H1 (cell line): ENCODE results near the gene PECR.

ENCODE experiments used
- BACH1 ChIP-seq: IDR thresholded peaks from 2 replicates; pipeline ENCODE4 v1.6.1; 2012; ENCODE audit warnings: low read length, improper control_type of control experiment
- CHD2 ChIP-seq: IDR thresholded peaks from 2 replicates; pipeline ENCODE4 v1.6.1; 2012; ENCODE audit warnings: low read length, improper control_type of control experiment
- EZH2 ChIP-seq: fragments of 200-600 bp; sonication (generic); IDR thresholded peaks from 2 replicates; pipeline ENCODE4 v1.7.1; 2012; ENCODE audit warnings: low read depth, mild to moderate bottlenecking, moderate library complexity, low read length, inconsistent platforms; ENCODE audit not compliant: severe bottlenecking
- JUN ChIP-seq: IDR thresholded peaks from 2 replicates; pipeline ENCODE4 v1.6.1; 2011; ENCODE audit warnings: low read depth, mild to moderate bottlenecking, improper control_type of control experiment, low read length
- KDM5A ChIP-seq: fragments of 200-600 bp; IDR thresholded peaks from 2 replicates; pipeline ENCODE4 v1.7.1; 2012; ENCODE audit warnings: mild to moderate bottlenecking, low read length, inconsistent platforms, mixed read lengths
- YY1 ChIP-seq: IDR thresholded peaks from 2 replicates; pipeline ENCODE4 v1.6.1; 2011; ENCODE audit warnings: low read depth, mild to moderate bottlenecking, low read length
- TF ChIP-seq, protein P1 (sequence below), 3 experiments: IDR thresholded peaks; 1 replicate in 2 of 3; 2 replicates in 1 of 3; pipeline versions ENCODE4 v1.5.1 to v1.6.1; 2011; ENCODE audit warnings: low read length in 3 of 3, mild to moderate bottlenecking in 3 of 3, inconsistent platforms in 2 of 3, low read depth in 1 of 3, moderate library complexity in 1 of 3; ENCODE audit not compliant: insufficient read depth in 1 of 3; ENCODE audit errors: control extremely low read depth in 1 of 3
- TF ChIP-seq, protein P2 (sequence below): IDR thresholded peaks from 2 replicates; pipeline ENCODE4 v1.6.1; 2011; ENCODE audit warnings: low read length, improper control_type of control experiment

DNA sequence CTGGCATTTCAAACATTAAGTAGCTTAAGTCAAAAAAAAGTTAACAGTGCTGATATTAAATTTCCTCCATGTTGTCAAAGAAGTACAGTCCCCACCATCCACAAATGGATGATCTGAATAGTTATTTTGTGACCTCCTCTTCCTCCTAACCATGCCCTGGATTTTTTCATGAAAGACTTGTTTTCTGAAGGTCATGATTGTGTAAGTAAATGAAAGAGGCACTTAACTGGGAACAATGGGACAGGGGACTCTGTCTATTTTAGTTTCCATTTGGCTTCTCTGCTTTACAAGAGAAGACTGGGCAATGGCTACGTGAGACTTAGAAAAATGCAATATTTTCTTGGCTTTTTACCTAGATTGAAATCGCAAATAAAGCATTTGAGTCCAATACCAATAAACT lies 32.2 kb downstream of the PECR start:
- TF ChIP-seq, protein P1, sequence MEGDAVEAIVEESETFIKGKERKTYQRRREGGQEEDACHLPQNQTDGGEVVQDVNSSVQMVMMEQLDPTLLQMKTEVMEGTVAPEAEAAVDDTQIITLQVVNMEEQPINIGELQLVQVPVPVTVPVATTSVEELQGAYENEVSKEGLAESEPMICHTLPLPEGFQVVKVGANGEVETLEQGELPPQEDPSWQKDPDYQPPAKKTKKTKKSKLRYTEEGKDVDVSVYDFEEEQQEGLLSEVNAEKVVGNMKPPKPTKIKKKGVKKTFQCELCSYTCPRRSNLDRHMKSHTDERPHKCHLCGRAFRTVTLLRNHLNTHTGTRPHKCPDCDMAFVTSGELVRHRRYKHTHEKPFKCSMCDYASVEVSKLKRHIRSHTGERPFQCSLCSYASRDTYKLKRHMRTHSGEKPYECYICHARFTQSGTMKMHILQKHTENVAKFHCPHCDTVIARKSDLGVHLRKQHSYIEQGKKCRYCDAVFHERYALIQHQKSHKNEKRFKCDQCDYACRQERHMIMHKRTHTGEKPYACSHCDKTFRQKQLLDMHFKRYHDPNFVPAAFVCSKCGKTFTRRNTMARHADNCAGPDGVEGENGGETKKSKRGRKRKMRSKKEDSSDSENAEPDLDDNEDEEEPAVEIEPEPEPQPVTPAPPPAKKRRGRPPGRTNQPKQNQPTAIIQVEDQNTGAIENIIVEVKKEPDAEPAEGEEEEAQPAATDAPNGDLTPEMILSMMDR (IDR thresholded peaks at IDR 0.05; ENCODE audit: control extremely low read depth in 1 of 3, insufficient read depth in 1 of 3, low read depth in 1 of 3, low read length in 3 of 3) = no peak
- no peak for TF ChIP-seq KDM5A
- no peak for TF ChIP-seq CHD2
- TF ChIP-seq, protein P2, sequence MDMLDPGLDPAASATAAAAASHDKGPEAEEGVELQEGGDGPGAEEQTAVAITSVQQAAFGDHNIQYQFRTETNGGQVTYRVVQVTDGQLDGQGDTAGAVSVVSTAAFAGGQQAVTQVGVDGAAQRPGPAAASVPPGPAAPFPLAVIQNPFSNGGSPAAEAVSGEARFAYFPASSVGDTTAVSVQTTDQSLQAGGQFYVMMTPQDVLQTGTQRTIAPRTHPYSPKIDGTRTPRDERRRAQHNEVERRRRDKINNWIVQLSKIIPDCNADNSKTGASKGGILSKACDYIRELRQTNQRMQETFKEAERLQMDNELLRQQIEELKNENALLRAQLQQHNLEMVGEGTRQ = no peak
- TF ChIP-seq BACH1 = no peak
- no peak for TF ChIP-seq JUN
- TF ChIP-seq YY1 = no peak
- TF ChIP-seq EZH2 = no peak
